Prostate gland (tissue), 2 donors: ENCODE measurements around the gene SSR4. TPM values are rescaled to one million over a fixed set of nuclear protein-coding genes. Genes with fewer than 3 reads are reported as not detected.
A peak's percentile ranks its signal among the peaks of the same experiment; 100 is the strongest.

Source experiments
- DNase-seq: peaks from one replicate; pipeline ENCODE4 v3.0.0-alpha.2; 2019; ENCODE audit warnings: low spot score
- H3K27ac ChIP-seq, 2 donors: fragments of 200-600 bp; sonication (generic); 2 replicates each; pipeline ENCODE4 v1.5.1; 2017 to 2019
- H3K27me3 ChIP-seq: fragments of 200-600 bp; sonication (generic); replicated peaks from 2 replicates; pipeline ENCODE4 v1.5.1; 2019; ENCODE audit not compliant: insufficient read depth
- H3K36me3 ChIP-seq, 2 donors: fragments of 200-600 bp; sonication (generic); 1 replicate in 1 of 2; 2 replicates in 1 of 2; pipeline versions ENCODE4 v1.5.1 to v1.8.1; 2017 to 2019
- H3K4me1 ChIP-seq: fragments of 200-600 bp; sonication (generic); replicated peaks from 2 replicates; pipeline ENCODE4 v1.5.1; 2019
- H3K4me3 ChIP-seq, 2 donors: fragments of 200-600 bp; sonication (generic); 2 replicates each; pipeline ENCODE4 v1.5.1; 2017 to 2019
- H3K9me3 ChIP-seq: fragments of 200-600 bp; sonication (generic); 2 replicates; pipeline ENCODE4 v1.5.1; 2017
- POLR2A ChIP-seq: fragments of 450-650 bp; IDR thresholded peaks from one replicate; pipeline ENCODE4 v1.6.1; 2016; ENCODE audit warnings: antibody characterized with exemption, mild to moderate bottlenecking
- POLR2AphosphoS5 ChIP-seq: sonication (generic); formaldehyde crosslinking; IDR thresholded peaks from one replicate; pipeline ENCODE4 v1.6.1; 2017; ENCODE audit warnings: antibody characterized with exemption
- WGBS: methylation state at CpG from one replicate; pipeline ENCODE4 v1.1.5; 2018; 5-methylcytosine and 5-hydroxymethylcytosine counted together
- intact Hi-C: fragments of 100-400 bp; cut with DNase I; formaldehyde crosslinking; loops from one replicate; pipeline ENCODE4 v1.14.2; 2022
- total RNA-seq, 2 donors: library from RNA; depleted of rRNA; stranded (reverse); fragments of >200 nt; gene quantifications; one replicate each; pipeline ENCODE4 v1.1.0, GENCODE V29; 2016
- TF ChIP-seq, protein P1 (sequence below), 4 experiments: fragments of 200-600 bp in 2 of 4; fragments of 450-650 bp in 2 of 4; sonication (generic) in 2 of 4; IDR thresholded peaks; 1 replicate in 3 of 4; 2 replicates in 1 of 4; pipeline ENCODE4 v1.5.1; 2016 to 2019; ENCODE audit warnings: antibody characterized with exemption in 4 of 4, mild to moderate bottlenecking in 2 of 4, moderate library complexity in 2 of 4

Gene SSR4
- total RNA-seq, 2 donors from 2014 or later = 288 to 623 TPM

DNA sequence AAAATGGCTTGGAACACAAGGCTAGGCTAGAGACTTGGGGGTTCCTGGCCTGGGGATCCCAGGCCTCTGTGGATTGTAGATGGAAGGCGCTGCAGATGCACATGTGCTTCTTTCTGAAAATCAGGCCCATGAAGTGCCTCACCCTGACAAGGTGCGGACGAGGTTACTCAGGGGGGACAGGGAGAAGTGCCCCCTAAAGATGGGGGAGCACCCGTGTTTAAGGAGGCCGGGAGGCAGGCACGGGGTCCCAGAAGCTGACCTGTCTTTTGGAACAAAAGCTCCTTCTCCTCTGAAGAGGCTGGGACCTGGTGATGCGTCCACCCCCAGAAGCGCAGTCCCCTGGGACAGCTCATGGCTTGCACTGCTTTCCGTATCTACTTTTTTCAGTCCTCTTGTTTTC, 33.4 kb downstream of the SSR4 start:
- TF ChIP-seq, protein P1, sequence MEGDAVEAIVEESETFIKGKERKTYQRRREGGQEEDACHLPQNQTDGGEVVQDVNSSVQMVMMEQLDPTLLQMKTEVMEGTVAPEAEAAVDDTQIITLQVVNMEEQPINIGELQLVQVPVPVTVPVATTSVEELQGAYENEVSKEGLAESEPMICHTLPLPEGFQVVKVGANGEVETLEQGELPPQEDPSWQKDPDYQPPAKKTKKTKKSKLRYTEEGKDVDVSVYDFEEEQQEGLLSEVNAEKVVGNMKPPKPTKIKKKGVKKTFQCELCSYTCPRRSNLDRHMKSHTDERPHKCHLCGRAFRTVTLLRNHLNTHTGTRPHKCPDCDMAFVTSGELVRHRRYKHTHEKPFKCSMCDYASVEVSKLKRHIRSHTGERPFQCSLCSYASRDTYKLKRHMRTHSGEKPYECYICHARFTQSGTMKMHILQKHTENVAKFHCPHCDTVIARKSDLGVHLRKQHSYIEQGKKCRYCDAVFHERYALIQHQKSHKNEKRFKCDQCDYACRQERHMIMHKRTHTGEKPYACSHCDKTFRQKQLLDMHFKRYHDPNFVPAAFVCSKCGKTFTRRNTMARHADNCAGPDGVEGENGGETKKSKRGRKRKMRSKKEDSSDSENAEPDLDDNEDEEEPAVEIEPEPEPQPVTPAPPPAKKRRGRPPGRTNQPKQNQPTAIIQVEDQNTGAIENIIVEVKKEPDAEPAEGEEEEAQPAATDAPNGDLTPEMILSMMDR (IDR thresholded peaks at IDR 0.05) = no peak
- no peak for TF ChIP-seq POLR2A
- TF ChIP-seq POLR2AphosphoS5 = no peak
- no peak for DNase-seq
- 91% methylated on average over 9 of the region's 9 CpGs for WGBS
- no peaks in the 10 kb centered on the region for H3K27me3 ChIP-seq
- H3K4me1 ChIP-seq = no peaks in the 10 kb centered on the region
- intact Hi-C loops = no loop called here
- no peak overlapping the region for H3K4me3 ChIP-seq
- H3K36me3 ChIP-seq = no peaks in the 10 kb centered on the region
- H3K9me3 ChIP-seq = no peaks in the 10 kb centered on the region
- no peak overlapping the region for H3K27ac ChIP-seq

DNA sequence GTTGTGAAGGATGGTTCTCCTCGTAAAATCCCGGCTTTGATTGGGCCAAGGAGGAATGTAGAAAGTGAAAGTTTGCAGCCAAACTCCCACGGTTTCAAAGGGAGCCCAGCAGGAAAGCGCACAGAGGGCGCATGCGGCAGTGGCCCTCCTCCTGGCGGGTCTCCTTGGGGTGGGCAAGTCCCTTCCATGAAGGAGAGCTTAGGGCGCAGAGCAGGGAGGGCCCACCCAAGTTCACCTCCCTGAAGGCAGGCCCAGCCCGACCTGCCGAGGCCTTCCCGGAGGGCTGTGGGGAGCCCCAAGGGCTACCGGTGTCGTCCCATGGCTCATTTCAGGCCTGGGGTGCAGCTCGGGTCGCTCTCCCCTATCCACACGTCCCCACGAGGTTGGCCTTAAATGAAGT, 33.8 kb downstream of the SSR4 start:
- Histone ChIP-seq H3K27me3 (no peaks in the 10 kb centered on the region), H3K36me3 (no peaks in the 10 kb centered on the region), H3K4me3 (no peak overlapping the region), H3K27ac (no peak overlapping the region), H3K4me1 (no peaks in the 10 kb centered on the region), H3K9me3 (no peaks in the 10 kb centered on the region)
- WGBS = 35% methylated on average over 3 of the region's 17 CpGs
- intact Hi-C loops = no loop called here
- TF ChIP-seq POLR2AphosphoS5 = no peak
- TF ChIP-seq POLR2A = no peak
- TF ChIP-seq, protein P1 (IDR thresholded peaks at IDR 0.05) = no peak
- no peak for DNase-seq

DNA sequence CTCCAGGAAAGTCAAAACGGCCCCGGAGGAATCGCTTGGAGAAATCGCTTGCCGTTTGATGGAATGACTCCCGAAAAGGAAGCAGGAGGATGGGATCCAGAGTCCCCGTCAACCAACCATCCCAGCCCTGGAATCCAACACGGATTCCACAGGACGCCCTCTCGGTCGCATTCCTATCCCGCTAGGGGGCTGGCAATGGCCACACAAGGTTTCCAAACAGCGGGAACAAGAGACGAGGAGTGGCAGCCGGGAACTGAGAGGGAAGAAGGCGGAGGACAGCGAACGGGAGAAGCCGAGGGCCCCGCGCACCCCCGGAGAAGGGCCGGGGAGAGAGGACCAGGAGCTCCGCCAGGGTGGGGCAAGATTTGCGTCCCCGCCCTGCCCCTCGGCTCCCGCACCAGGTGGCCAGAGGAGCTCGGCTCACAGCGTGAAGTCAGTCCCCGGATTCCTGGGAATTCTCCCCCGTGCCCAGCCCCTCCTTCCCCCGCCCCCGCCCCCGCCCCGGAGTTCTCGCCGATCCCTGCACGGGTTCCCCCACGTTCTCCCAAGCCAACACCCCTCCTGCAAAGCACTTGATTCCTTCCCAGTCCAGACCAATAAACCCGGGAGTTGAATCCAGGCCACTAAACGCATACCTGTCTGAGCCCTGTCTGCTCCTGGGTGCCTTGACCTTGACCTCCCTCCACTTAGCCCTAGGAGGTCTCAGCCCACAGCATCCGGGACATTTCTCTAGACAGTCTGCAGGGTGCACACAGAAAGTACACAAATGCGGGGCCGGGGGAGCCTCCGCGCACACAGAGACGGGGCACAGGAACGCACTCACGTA, 34.5 kb downstream of the SSR4 start:
- 12% methylated on average over 34 of the region's 50 CpGs for WGBS
- no peaks in the 10 kb centered on the region for H3K36me3 ChIP-seq
- no peak for DNase-seq
- no peak overlapping the region for H3K4me3 ChIP-seq
- no peak overlapping the region for H3K27ac ChIP-seq
- no peaks in the 10 kb centered on the region for H3K4me1 ChIP-seq
- intact Hi-C loops = no loop called here
- H3K9me3 ChIP-seq = no peaks in the 10 kb centered on the region
- TF ChIP-seq POLR2AphosphoS5 (no peak), POLR2A (no peak)
- TF ChIP-seq, protein P1 (IDR thresholded peaks at IDR 0.05) = no peak
- H3K27me3 ChIP-seq = no peaks in the 10 kb centered on the region

DNA sequence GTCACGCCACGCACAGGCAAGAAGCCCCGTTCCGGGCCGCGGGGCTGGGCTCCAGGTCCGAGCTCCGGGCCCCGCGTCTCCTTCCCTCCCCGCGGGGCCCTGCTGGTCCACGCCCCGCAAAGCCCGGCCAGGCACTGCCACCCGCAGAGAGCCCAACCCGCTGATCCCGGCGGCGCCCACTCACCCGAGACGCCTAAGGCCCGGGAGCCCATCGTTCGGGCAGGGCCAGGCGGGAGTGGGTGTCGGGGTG, 35.0 kb downstream of the SSR4 start:
- no peaks in the 10 kb centered on the region for H3K4me1 ChIP-seq
- H3K27ac ChIP-seq = no peak overlapping the region
- no peaks in the 10 kb centered on the region for H3K27me3 ChIP-seq
- no peaks in the 10 kb centered on the region for H3K9me3 ChIP-seq
- DNase-seq = no peak
- peak overlapping the region; percentile 22 for H3K4me3 ChIP-seq
- intact Hi-C loops = no loop called here
- H3K36me3 ChIP-seq = no peaks in the 10 kb centered on the region
- TF ChIP-seq, protein P1 (IDR thresholded peaks at IDR 0.05) = no peak
- TF ChIP-seq POLR2A = no peak
- no peak for TF ChIP-seq POLR2AphosphoS5
- WGBS = 0% methylated on average over 6 of the region's 27 CpGs
